HEK293 (cell line): Measurements from ENCODE around the gene SLK.

Experiments
- KLF1 ChIP-seq: fragments of 450-650 bp; formaldehyde crosslinking; IDR thresholded peaks from 2 replicates; pipeline ENCODE4 v1.5.1; 2016; ENCODE audit warnings: missing biosample characterization, missing genetic modification characterization
- KLF8 ChIP-seq: fragments of 450-650 bp; formaldehyde crosslinking; IDR thresholded peaks from 2 replicates; pipeline ENCODE4 v1.5.1; 2016; ENCODE audit warnings: missing biosample characterization, missing genetic modification characterization
- MZF1 ChIP-seq: fragments of 450-650 bp; formaldehyde crosslinking; IDR thresholded peaks from 2 replicates; pipeline ENCODE4 v1.5.1; 2017; ENCODE audit warnings: missing biosample characterization, missing genetic modification characterization, borderline replicate concordance
- OVOL3 ChIP-seq: fragments of 450-650 bp; formaldehyde crosslinking; IDR thresholded peaks from 2 replicates; pipeline ENCODE4 v1.5.1; 2016; ENCODE audit warnings: missing biosample characterization, missing genetic modification characterization
- REPIN1 ChIP-seq: fragments of 450-650 bp; formaldehyde crosslinking; IDR thresholded peaks from 2 replicates; pipeline ENCODE4 v1.5.1; 2017; ENCODE audit warnings: missing biosample characterization, missing genetic modification characterization, low read depth
- SCRT1 ChIP-seq: fragments of 450-650 bp; formaldehyde crosslinking; IDR thresholded peaks from 2 replicates; pipeline ENCODE4 v1.5.1; 2016; ENCODE audit warnings: missing biosample characterization, missing genetic modification characterization, borderline replicate concordance
- SP2 ChIP-seq: fragments of 450-650 bp; formaldehyde crosslinking; IDR thresholded peaks from 2 replicates; pipeline ENCODE4 v1.5.1; 2016; ENCODE audit warnings: missing biosample characterization, missing genetic modification characterization
- ZNF132 ChIP-seq: fragments of 450-650 bp; formaldehyde crosslinking; IDR thresholded peaks from 2 replicates; pipeline ENCODE4 v1.5.1; 2017; ENCODE audit warnings: missing biosample characterization, missing genetic modification characterization, borderline replicate concordance
- ZNF133 ChIP-seq: fragments of 450-650 bp; formaldehyde crosslinking; IDR thresholded peaks from 2 replicates; pipeline ENCODE4 v1.5.1; 2016; ENCODE audit warnings: missing biosample characterization, missing genetic modification characterization
- ZNF202 ChIP-seq: fragments of 450-650 bp; formaldehyde crosslinking; IDR thresholded peaks from 2 replicates; pipeline ENCODE4 v1.5.1; 2016; ENCODE audit warnings: missing biosample characterization, missing genetic modification characterization, borderline replicate concordance
- ZNF350 ChIP-seq: fragments of 450-650 bp; formaldehyde crosslinking; IDR thresholded peaks from 2 replicates; pipeline ENCODE4 v1.5.0; 2017; ENCODE audit warnings: missing biosample characterization, mild to moderate bottlenecking, missing genetic modification characterization
- ZNF37A ChIP-seq: fragments of 450-650 bp; IDR thresholded peaks from 2 replicates; pipeline ENCODE4 v1.5.1; 2018; ENCODE audit warnings: missing biosample characterization, missing genetic modification characterization
- ZNF391 ChIP-seq: fragments of 450-650 bp; formaldehyde crosslinking; IDR thresholded peaks from 2 replicates; pipeline ENCODE4 v1.5.1; 2016; ENCODE audit warnings: low read depth, missing biosample characterization, missing genetic modification characterization, borderline replicate concordance
- ZNF416 ChIP-seq: fragments of 450-650 bp; formaldehyde crosslinking; IDR thresholded peaks from 2 replicates; pipeline ENCODE4 v1.5.1; 2016; ENCODE audit warnings: missing biosample characterization, missing genetic modification characterization
- ZNF433 ChIP-seq: fragments of 450-650 bp; formaldehyde crosslinking; IDR thresholded peaks from 2 replicates; pipeline ENCODE4 v1.5.1; 2016; ENCODE audit warnings: missing biosample characterization, missing genetic modification characterization, low read depth
- ZNF530 ChIP-seq: fragments of 450-650 bp; formaldehyde crosslinking; IDR thresholded peaks from 2 replicates; pipeline ENCODE4 v1.5.1; 2016; ENCODE audit warnings: low read depth, missing biosample characterization, missing genetic modification characterization
- ZNF626 ChIP-seq: fragments of 450-650 bp; sonication (Bioruptor Pico); formaldehyde crosslinking; IDR thresholded peaks from 2 replicates; pipeline ENCODE4 v1.5.1; 2018; ENCODE audit warnings: missing biosample characterization, missing genetic modification characterization, inconsistent platforms
- ZNF670 ChIP-seq: fragments of 450-650 bp; formaldehyde crosslinking; IDR thresholded peaks from 2 replicates; pipeline ENCODE4 v1.5.1; 2016; ENCODE audit warnings: missing biosample characterization, missing genetic modification characterization, low read depth
- ZNF747 ChIP-seq: fragments of 450-650 bp; formaldehyde crosslinking; IDR thresholded peaks from 2 replicates; pipeline ENCODE4 v1.5.1; 2016; ENCODE audit warnings: missing biosample characterization, missing genetic modification characterization
- ZNF768 ChIP-seq: fragments of 450-650 bp; formaldehyde crosslinking; IDR thresholded peaks from 2 replicates; pipeline ENCODE4 v1.5.1; 2018; ENCODE audit warnings: missing biosample characterization, mild to moderate bottlenecking, missing genetic modification characterization
- ZNF785 ChIP-seq: fragments of 450-650 bp; formaldehyde crosslinking; IDR thresholded peaks from 2 replicates; pipeline ENCODE4 v1.5.1; 2016; ENCODE audit warnings: missing biosample characterization, missing genetic modification characterization
- ZNF791 ChIP-seq: fragments of 450-650 bp; formaldehyde crosslinking; IDR thresholded peaks from 2 replicates; pipeline ENCODE4 v1.5.1; 2016; ENCODE audit warnings: missing biosample characterization, missing genetic modification characterization
- ZSCAN30 ChIP-seq: fragments of 450-650 bp; IDR thresholded peaks from 2 replicates; pipeline ENCODE4 v1.5.1; 2018; ENCODE audit warnings: missing biosample characterization, mild to moderate bottlenecking, missing genetic modification characterization, moderate library complexity
- ZXDB ChIP-seq: fragments of 450-650 bp; formaldehyde crosslinking; IDR thresholded peaks from 2 replicates; pipeline ENCODE4 v1.5.1; 2016; ENCODE audit warnings: missing biosample characterization, missing genetic modification characterization
- TF ChIP-seq, protein P1 (sequence below): fragments of 450-650 bp; formaldehyde crosslinking; IDR thresholded peaks from 2 replicates; pipeline ENCODE4 v1.5.1; 2017; ENCODE audit warnings: missing biosample characterization, missing genetic modification characterization
- TF ChIP-seq, protein P2 (sequence below): fragments of 450-650 bp; formaldehyde crosslinking; conservative IDR thresholded peaks from 2 replicates; pipeline ENCODE4 v1.5.1; 2016; ENCODE audit warnings: low read depth, missing biosample characterization, missing genetic modification characterization
- TF ChIP-seq, protein P3 (sequence below): fragments of 450-650 bp; formaldehyde crosslinking; IDR thresholded peaks from 2 replicates; pipeline ENCODE4 v1.5.1; 2016; ENCODE audit warnings: missing biosample characterization, missing genetic modification characterization
- TF ChIP-seq, protein P4 (sequence below): IDR thresholded peaks from 2 replicates; pipeline ENCODE4 v1.6.1; 2011; ENCODE audit warnings: mild to moderate bottlenecking, low read depth, low read length, borderline replicate concordance
- TF ChIP-seq, protein P5 (sequence below): fragments of 450-650 bp; formaldehyde crosslinking; IDR thresholded peaks from 2 replicates; pipeline ENCODE4 v1.5.1; 2016; ENCODE audit warnings: missing biosample characterization, missing genetic modification characterization

SLK gene

DNA sequence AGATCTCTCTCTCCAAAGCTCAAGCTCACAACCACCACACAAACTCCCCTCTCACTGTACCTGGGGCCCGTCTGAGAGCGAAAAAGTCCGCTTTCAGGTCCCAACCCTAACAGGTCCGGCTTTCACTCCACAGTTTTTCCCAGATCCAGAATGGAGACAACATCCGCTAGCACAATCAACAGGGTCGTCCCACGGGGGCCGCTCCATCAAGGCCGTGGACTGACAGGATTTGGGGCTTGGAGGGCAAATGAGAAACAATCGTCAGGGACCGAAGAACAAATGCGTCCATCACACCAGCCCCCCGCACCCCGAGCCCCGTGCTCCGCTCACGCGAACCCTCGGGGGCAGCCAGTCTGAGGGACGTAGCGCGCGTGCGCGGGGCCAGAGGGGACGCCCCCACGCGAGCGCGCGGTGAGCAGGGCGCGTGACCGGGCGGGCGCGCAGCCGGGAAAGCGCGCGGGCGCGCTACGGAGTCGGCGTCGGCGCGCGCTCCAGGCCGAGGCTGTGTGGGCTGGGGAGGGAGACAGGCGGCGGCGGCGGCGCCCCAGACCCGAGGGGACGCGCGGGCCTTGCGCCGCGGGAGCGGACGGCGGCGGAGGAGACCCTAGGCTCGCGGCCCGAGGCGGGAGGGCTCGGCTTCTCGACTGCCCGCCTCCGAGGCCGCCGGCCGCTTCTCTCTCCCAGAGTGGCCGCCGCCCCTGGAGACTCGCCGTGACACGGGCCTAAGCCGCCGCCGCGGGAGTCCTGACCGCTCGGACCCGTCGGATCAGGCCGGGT, at the start of gene SLK (continued):
- TF ChIP-seq ZNF132 (tag by site-specific recombination) (no peak), SCRT1 (tag by site-specific recombination) (peak; percentile 93), ZNF626 (tag by site-specific recombination) (no peak), ZNF37A (tag by site-specific recombination) (no peak), ZNF747 (tag by site-specific recombination) (no peak), ZNF785 (tag by site-specific recombination) (no peak), ZSCAN30 (tag by site-specific recombination) (peak; percentile 60), ZNF391 (tag by site-specific recombination) (no peak), REPIN1 (tag by site-specific recombination) (no peak), ZNF416 (tag by site-specific recombination) (no peak), ZNF768 (tag by site-specific recombination) (no peak), KLF8 (tag by site-specific recombination) (no peak), OVOL3 (no peak), SP2 (no peak), ZNF530 (tag by site-specific recombination) (no peak), ZXDB (peak; percentile 65), KLF1 (tag by site-specific recombination) (no peak; the same call in 1 of the 2 replicates), ZNF350 (tag by site-specific recombination) (no peak), ZNF133 (tag by site-specific recombination) (no peak), ZNF670 (no peak), ZNF433 (tag by site-specific recombination) (no peak), MZF1 (tag by site-specific recombination) (no peak), ZNF791 (tag by site-specific recombination) (no peak), ZNF202 (no peak)
- TF ChIP-seq, protein P1, sequence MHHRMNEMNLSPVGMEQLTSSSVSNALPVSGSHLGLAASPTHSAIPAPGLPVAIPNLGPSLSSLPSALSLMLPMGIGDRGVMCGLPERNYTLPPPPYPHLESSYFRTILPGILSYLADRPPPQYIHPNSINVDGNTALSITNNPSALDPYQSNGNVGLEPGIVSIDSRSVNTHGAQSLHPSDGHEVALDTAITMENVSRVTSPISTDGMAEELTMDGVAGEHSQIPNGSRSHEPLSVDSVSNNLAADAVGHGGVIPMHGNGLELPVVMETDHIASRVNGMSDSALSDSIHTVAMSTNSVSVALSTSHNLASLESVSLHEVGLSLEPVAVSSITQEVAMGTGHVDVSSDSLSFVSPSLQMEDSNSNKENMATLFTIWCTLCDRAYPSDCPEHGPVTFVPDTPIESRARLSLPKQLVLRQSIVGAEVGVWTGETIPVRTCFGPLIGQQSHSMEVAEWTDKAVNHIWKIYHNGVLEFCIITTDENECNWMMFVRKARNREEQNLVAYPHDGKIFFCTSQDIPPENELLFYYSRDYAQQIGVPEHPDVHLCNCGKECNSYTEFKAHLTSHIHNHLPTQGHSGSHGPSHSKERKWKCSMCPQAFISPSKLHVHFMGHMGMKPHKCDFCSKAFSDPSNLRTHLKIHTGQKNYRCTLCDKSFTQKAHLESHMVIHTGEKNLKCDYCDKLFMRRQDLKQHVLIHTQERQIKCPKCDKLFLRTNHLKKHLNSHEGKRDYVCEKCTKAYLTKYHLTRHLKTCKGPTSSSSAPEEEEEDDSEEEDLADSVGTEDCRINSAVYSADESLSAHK: 0 out of 2 replicates have a peak, but pooled peaks have one; percentile 50
- TF ChIP-seq, protein P2, sequence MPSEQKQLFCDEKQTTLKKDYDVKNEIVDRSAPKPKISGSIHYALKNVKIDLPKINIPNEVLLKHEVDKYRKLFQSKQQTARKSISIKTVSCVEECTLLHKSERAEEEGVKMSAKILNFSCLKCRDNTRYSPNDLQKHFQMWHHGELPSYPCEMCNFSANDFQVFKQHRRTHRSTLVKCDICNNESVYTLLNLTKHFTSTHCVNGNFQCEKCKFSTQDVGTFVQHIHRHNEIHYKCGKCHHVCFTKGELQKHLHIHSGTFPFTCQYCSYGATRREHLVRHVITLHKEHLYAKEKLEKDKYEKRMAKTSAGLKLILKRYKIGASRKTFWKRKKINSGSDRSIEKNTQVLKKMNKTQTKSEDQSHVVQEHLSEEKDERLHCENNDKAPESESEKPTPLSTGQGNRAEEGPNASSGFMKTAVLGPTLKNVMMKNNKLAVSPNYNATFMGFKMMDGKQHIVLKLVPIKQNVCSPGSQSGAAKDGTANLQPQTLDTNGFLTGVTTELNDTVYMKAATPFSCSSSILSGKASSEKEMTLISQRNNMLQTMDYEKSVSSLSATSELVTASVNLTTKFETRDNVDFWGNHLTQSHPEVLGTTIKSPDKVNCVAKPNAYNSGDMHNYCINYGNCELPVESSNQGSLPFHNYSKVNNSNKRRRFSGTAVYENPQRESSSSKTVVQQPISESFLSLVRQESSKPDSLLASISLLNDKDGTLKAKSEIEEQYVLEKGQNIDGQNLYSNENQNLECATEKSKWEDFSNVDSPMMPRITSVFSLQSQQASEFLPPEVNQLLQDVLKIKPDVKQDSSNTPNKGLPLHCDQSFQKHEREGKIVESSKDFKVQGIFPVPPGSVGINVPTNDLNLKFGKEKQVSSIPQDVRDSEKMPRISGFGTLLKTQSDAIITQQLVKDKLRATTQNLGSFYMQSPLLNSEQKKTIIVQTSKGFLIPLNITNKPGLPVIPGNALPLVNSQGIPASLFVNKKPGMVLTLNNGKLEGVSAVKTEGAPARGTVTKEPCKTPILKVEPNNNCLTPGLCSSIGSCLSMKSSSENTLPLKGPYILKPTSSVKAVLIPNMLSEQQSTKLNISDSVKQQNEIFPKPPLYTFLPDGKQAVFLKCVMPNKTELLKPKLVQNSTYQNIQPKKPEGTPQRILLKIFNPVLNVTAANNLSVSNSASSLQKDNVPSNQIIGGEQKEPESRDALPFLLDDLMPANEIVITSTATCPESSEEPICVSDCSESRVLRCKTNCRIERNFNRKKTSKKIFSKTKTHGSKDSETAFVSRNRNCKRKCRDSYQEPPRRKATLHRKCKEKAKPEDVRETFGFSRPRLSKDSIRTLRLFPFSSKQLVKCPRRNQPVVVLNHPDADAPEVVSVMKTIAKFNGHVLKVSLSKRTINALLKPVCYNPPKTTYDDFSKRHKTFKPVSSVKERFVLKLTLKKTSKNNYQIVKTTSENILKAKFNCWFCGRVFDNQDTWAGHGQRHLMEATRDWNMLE: no peak
- TF ChIP-seq, protein P3, sequence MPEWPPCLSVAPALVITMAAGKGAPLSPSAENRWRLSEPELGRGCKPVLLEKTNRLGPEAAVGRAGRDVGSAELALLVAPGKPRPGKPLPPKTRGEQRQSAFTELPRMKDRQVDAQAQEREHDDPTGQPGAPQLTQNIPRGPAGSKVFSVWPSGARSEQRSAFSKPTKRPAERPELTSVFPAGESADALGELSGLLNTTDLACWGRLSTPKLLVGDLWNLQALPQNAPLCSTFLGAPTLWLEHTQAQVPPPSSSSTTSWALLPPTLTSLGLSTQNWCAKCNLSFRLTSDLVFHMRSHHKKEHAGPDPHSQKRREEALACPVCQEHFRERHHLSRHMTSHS: no peak
- TF ChIP-seq, protein P4, sequence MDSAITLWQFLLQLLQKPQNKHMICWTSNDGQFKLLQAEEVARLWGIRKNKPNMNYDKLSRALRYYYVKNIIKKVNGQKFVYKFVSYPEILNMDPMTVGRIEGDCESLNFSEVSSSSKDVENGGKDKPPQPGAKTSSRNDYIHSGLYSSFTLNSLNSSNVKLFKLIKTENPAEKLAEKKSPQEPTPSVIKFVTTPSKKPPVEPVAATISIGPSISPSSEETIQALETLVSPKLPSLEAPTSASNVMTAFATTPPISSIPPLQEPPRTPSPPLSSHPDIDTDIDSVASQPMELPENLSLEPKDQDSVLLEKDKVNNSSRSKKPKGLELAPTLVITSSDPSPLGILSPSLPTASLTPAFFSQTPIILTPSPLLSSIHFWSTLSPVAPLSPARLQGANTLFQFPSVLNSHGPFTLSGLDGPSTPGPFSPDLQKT: no peak
- TF ChIP-seq, protein P5, sequence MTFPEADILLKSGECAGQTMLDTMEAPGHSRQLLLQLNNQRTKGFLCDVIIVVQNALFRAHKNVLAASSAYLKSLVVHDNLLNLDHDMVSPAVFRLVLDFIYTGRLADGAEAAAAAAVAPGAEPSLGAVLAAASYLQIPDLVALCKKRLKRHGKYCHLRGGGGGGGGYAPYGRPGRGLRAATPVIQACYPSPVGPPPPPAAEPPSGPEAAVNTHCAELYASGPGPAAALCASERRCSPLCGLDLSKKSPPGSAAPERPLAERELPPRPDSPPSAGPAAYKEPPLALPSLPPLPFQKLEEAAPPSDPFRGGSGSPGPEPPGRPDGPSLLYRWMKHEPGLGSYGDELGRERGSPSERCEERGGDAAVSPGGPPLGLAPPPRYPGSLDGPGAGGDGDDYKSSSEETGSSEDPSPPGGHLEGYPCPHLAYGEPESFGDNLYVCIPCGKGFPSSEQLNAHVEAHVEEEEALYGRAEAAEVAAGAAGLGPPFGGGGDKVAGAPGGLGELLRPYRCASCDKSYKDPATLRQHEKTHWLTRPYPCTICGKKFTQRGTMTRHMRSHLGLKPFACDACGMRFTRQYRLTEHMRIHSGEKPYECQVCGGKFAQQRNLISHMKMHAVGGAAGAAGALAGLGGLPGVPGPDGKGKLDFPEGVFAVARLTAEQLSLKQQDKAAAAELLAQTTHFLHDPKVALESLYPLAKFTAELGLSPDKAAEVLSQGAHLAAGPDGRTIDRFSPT: no peak
